ENCODE measurements around the gene RAB15.

DNA sequence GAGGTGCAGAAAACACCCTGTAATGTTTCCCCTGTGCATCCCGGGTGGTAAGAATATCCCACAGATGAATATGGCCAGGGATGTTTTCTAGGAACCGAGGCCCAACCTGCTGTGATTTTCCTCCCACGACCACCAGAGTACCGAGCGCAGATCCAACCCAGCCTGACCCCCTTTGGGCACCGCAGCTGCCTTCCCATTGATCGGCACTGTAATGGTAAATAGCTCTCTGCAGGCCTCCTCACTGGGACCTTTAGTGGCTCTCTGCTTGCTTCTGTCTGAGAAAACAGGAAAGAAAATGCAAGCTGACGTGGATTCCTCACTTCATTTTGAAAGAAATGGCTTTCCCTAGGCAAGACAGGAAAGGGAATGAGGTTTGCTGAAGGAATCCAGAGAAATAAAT is 2.4 kb upstream of the RAB15 start:
- TF ChIP-seq POLR2A (IDR thresholded peaks at IDR 0.05), result no peak
- TF ChIP-seq, protein P1, sequence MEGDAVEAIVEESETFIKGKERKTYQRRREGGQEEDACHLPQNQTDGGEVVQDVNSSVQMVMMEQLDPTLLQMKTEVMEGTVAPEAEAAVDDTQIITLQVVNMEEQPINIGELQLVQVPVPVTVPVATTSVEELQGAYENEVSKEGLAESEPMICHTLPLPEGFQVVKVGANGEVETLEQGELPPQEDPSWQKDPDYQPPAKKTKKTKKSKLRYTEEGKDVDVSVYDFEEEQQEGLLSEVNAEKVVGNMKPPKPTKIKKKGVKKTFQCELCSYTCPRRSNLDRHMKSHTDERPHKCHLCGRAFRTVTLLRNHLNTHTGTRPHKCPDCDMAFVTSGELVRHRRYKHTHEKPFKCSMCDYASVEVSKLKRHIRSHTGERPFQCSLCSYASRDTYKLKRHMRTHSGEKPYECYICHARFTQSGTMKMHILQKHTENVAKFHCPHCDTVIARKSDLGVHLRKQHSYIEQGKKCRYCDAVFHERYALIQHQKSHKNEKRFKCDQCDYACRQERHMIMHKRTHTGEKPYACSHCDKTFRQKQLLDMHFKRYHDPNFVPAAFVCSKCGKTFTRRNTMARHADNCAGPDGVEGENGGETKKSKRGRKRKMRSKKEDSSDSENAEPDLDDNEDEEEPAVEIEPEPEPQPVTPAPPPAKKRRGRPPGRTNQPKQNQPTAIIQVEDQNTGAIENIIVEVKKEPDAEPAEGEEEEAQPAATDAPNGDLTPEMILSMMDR (IDR thresholded peaks at IDR 0.05), result no peak
- no peak for TF ChIP-seq POLR2AphosphoS5 (IDR thresholded peaks at IDR 0.05; ENCODE audit: insufficient read depth in 1 of 2, low read depth in 1 of 2)
